ENCODE results near the gene MPC1.
A peak's percentile ranks its signal among the peaks of the same experiment; 100 is the strongest.
"Not testable (repeated sequence)": the region's sequence is repeated elsewhere in the genome, so short reads cannot be mapped to it uniquely, and the experiment has no call there.

MPC1 gene

GRCh38 chr6:166379103-166379586 lies 3.6 kb downstream of the MPC1 start:
- DNase-seq = no peak

GRCh38 chr6:166377721-166378120 lies 5.0 kb downstream of the MPC1 start:
- DNase-seq = no peak

GRCh38 chr6:166375013-166375412 lies 7.7 kb downstream of the MPC1 start:
- no peak for DNase-seq

- no peak for DNase-seq
These were observed 12.3 kb downstream of the MPC1 start for GRCh38 chr6:166370489-166370888.

GRCh38 chr6:166369782-166370181 lies 13.0 kb downstream of the MPC1 start:
- no peak for DNase-seq

GRCh38 chr6:166366921-166367320 lies 15.8 kb downstream of the MPC1 start:
- no peak for DNase-seq

GRCh38 chr6:166365806-166366205 lies 16.9 kb downstream of the MPC1 start:
- DNase-seq = no peak

- DNase-seq = no peak
These were observed 17.5 kb downstream of the MPC1 start for GRCh38 chr6:166365221-166365620.

- DNase-seq = no peak
These were observed 18.3 kb downstream of the MPC1 start for GRCh38 chr6:166364456-166364855.

GRCh38 chr6:166362427-166362826 lies 20.3 kb downstream of the MPC1 start:
- DNase-seq = not testable (repeated sequence)

GRCh38 chr6:166361077-166361429 lies 21.7 kb downstream of the MPC1 start:
- no peak for DNase-seq

- no peak for DNase-seq
These were observed 22.3 kb downstream of the MPC1 start for GRCh38 chr6:166360243-166361076.

GRCh38 chr6:166355552-166355951 lies 27.2 kb downstream of the MPC1 start:
- no peak for DNase-seq

GRCh38 chr6:166354965-166355364 lies 27.8 kb downstream of the MPC1 start:
- no peak for DNase-seq

- DNase-seq = no peak
These were observed 28.6 kb downstream of the MPC1 start for GRCh38 chr6:166354143-166354542.

GRCh38 chr6:166353507-166353906 lies 29.2 kb downstream of the MPC1 start:
- no peak for DNase-seq

GRCh38 chr6:166352923-166353322 lies 29.8 kb downstream of the MPC1 start:
- no peak for DNase-seq

GRCh38 chr6:166351715-166352285 lies 30.9 kb downstream of the MPC1 start:
- peak; percentile 35 for DNase-seq

- no peak for DNase-seq
These were observed 34.3 kb downstream of the MPC1 start for GRCh38 chr6:166348305-166348949.

GRCh38 chr6:166346965-166347364 lies 35.8 kb downstream of the MPC1 start:
- no peak for DNase-seq

- no peak for DNase-seq
These were observed 36.3 kb downstream of the MPC1 start for GRCh38 chr6:166346449-166346848.

GRCh38 chr6:166345672-166346071 lies 37.1 kb downstream of the MPC1 start:
- not testable (repeated sequence) for DNase-seq

- not testable (repeated sequence) for DNase-seq
These were observed 37.8 kb downstream of the MPC1 start for GRCh38 chr6:166344921-166345320.

GRCh38 chr6:166344240-166344639 lies 38.5 kb downstream of the MPC1 start:
- DNase-seq = no peak
